Endothelial cell of umbilical vein (primary cell): ENCODE data around the gene TDRD7. TPM values are rescaled to one million over a fixed set of nuclear protein-coding genes. Genes with fewer than 3 reads are reported as not detected.

Source experiments
- BruUV-seq: library from RNA; stranded (reverse); fragments of 400-500 nt; replicated peaks from 2 replicates; lab custom pipeline; 2021; lab: Mats Ljungman, UMichigan
- CTCF ChIA-PET: fragments of 300-600, 350-600 bp; sonication (Branson Sonifier 250); formaldehyde crosslinking; loops from one replicate; lab custom pipeline; 2021; ENCODE audit warnings: antibody characterized with exemption, inconsistent platforms; lab: Charles Lee
- POLR2A ChIA-PET: fragments of 300-600, 350-600 bp; sonication (Branson Sonifier 250); formaldehyde crosslinking; loops from one replicate; lab custom pipeline; 2021; ENCODE audit warnings: antibody characterized with exemption, inconsistent platforms; lab: Charles Lee
- DNase-seq: peaks from one replicate; pipeline ENCODE4 v3.0.0-alpha.2; 2011; ENCODE audit warnings: low read depth, low spot score
- FAIRE-seq: peaks from 2 replicates; lab custom pipeline; 2011; peaks lifted over from hg19 to GRCh38; lab: Jason Lieb, UNC
- H2AFZ ChIP-seq: 2 replicates; pipeline ENCODE4 v1.6.0; 2012; ENCODE audit warnings: low read depth, low read length, control low read depth, inconsistent platforms
- H3K27ac ChIP-seq: 2 replicates; pipeline ENCODE4 v1.5.1; 2011; ENCODE audit warnings: low read depth, mild to moderate bottlenecking, control low read depth, low read length, moderate library complexity; ENCODE audit not compliant: insufficient read depth
- H3K27me3 ChIP-seq, 2 experiments: 2 replicates each; pipeline versions ENCODE4 v1.6.0 to v1.6.1; 2011; ENCODE audit warnings: low read length in 2 of 2, mixed read lengths in 1 of 2; ENCODE audit not compliant: control insufficient read depth in 2 of 2, insufficient read depth in 2 of 2
- H3K36me3 ChIP-seq, 2 experiments: 2 replicates in 1 of 2; 3 replicates in 1 of 2; pipeline ENCODE4 v1.5.1; 2011; ENCODE audit warnings: low read length in 2 of 2, mild to moderate bottlenecking in 1 of 2, moderate library complexity in 1 of 2; ENCODE audit not compliant: control insufficient read depth in 2 of 2, insufficient read depth in 2 of 2; ENCODE audit errors: extremely low read depth in 1 of 2
- H3K4me1 ChIP-seq: 3 replicates; pipeline ENCODE4 v1.5.1; 2011; ENCODE audit warnings: mild to moderate bottlenecking, low read length; ENCODE audit not compliant: control insufficient read depth, insufficient read depth; ENCODE audit errors: extremely low read depth
- H3K4me2 ChIP-seq: 2 replicates; pipeline ENCODE4 v1.6.1; 2011; ENCODE audit warnings: low read length, control low read depth, mixed read lengths; ENCODE audit not compliant: insufficient read depth
- H3K4me3 ChIP-seq, 3 experiments: fragments of 200-600 bp in 1 of 3; sonication (generic), shearing (Covaris generic) in 1 of 3; replicated peaks in 1 of 3; 2 replicates each; pipeline ENCODE4 v1.5.1; 2011 to 2016; ENCODE audit warnings: control low read depth in 3 of 3, low read length in 3 of 3, mild to moderate bottlenecking in 2 of 3, inconsistent platforms in 1 of 3, low read depth in 1 of 3, moderate library complexity in 1 of 3; ENCODE audit not compliant: insufficient read depth in 1 of 3
- H3K79me2 ChIP-seq: 2 replicates; pipeline ENCODE4 v1.6.0; 2012; ENCODE audit warnings: low read length, inconsistent platforms; ENCODE audit not compliant: control insufficient read depth, insufficient read depth
- H3K9ac ChIP-seq: replicated peaks from 2 replicates; pipeline ENCODE3; 2011; ENCODE audit warnings: low read length, control low read depth; ENCODE audit not compliant: insufficient read depth; ENCODE audit errors: extremely low read depth
- H3K9me1 ChIP-seq: replicated peaks from 3 replicates; pipeline ENCODE4 v1.6.0; 2011; ENCODE audit warnings: mild to moderate bottlenecking, low read length; ENCODE audit not compliant: control insufficient read depth, insufficient read depth; ENCODE audit errors: extremely low read depth
- H3K9me3 ChIP-seq: replicated peaks from 2 replicates; pipeline ENCODE4 v1.5.1; 2012; ENCODE audit warnings: low read length, inconsistent platforms; ENCODE audit not compliant: control insufficient read depth, insufficient read depth
- H4K20me1 ChIP-seq: replicated peaks from 2 replicates; pipeline ENCODE3; 2011; ENCODE audit warnings: mild to moderate bottlenecking, low read length; ENCODE audit not compliant: control insufficient read depth, insufficient read depth; ENCODE audit errors: extremely low read depth
- CTCF ChIP-seq, 2 donors: IDR thresholded peaks; 1 replicate in 1 of 2; 2 replicates in 1 of 2; pipeline ENCODE4 v1.5.1; 2011; ENCODE audit warnings: low read length in 2 of 2, mild to moderate bottlenecking in 2 of 2, moderate library complexity in 2 of 2, control low read depth in 1 of 2, inconsistent platforms in 1 of 2, low read depth in 1 of 2; ENCODE audit not compliant: insufficient read depth in 1 of 2; ENCODE audit errors: extremely low read depth in 1 of 2
- EZH2 ChIP-seq: IDR thresholded peaks from 2 replicates; pipeline ENCODE4 v1.6.1; 2012; ENCODE audit warnings: borderline replicate concordance, low read depth, mild to moderate bottlenecking, moderate library complexity, low read length, inconsistent platforms; ENCODE audit not compliant: severe bottlenecking
- FOS ChIP-seq: IDR thresholded peaks from 2 replicates; pipeline ENCODE4 v1.6.1; 2011; ENCODE audit warnings: mild to moderate bottlenecking, low read length, moderate library complexity, borderline replicate concordance; ENCODE audit not compliant: insufficient read depth
- GATA2 ChIP-seq: IDR thresholded peaks from 2 replicates; pipeline ENCODE4 v1.7.0; 2011; ENCODE audit warnings: low read depth, mild to moderate bottlenecking, moderate library complexity, mixed read lengths, low read length; ENCODE audit not compliant: insufficient read length, insufficient read depth
- JUN ChIP-seq: IDR thresholded peaks from 2 replicates; pipeline ENCODE4 v1.6.1; 2011; ENCODE audit warnings: borderline replicate concordance, low read depth; ENCODE audit not compliant: insufficient read length, insufficient read depth
- MAX ChIP-seq: IDR thresholded peaks from 2 replicates; pipeline ENCODE4 v1.6.1; 2011; ENCODE audit not compliant: insufficient read depth, insufficient read length
- MYC ChIP-seq: IDR thresholded peaks from one replicate; pipeline ENCODE4 v1.6.1; 2011; ENCODE audit warnings: mild to moderate bottlenecking, low read depth, low read length
- POLR2A ChIP-seq: IDR thresholded peaks from 2 replicates; pipeline ENCODE4 v1.6.1; 2012; ENCODE audit warnings: low read depth, mild to moderate bottlenecking, control low read depth, low read length
- POLR2AphosphoS5 ChIP-seq: IDR thresholded peaks from 2 replicates; pipeline ENCODE4 v1.6.1; 2012; ENCODE audit warnings: low read depth, mild to moderate bottlenecking, control low read depth, low read length, moderate library complexity; ENCODE audit not compliant: insufficient read depth
- dilution Hi-C: fragments of 300-500 bp; cut with MboI; formaldehyde crosslinking; loops from one replicate; pipeline ENCODE4 v1.15.0; 2019; ENCODE audit warnings: low sequenced_read_pairs; ENCODE audit not compliant: extremely low pct_ligation_motif_present
- intact Hi-C: fragments of 100-400 bp; cut with micrococcal nuclease; formaldehyde crosslinking; loops from one replicate; pipeline ENCODE4 v1.10.0; 2022
- polyA plus RNA-seq, 4 experiments: library from polyadenylated mRNA; depleted of rRNA in 3 of 4; stranded (reverse) in 3 of 4; unstranded in 1 of 4; fragments of >200 nt; gene quantifications; 2 replicates each; pipeline versions ENCODE4 v1.2.1 to v1.2.3, GENCODE V29; 2011 to 2012; ENCODE audit warnings: missing spikeins in 1 of 4
- total RNA-seq: library from RNA; stranded (reverse); gene quantifications from 2 replicates; pipeline ENCODE4 v1.2.3, GENCODE V29; 2021

Gene TDRD7
- total and polyA plus RNA-seq, 2 donors (not counting 3 experiments of a cell fraction or from before 2014, with no cell fraction given) = 4.9 to 11.5 TPM

GRCh38 chr9:97506787-97507186 lies 94.9 kb downstream of the TDRD7 start:
- TF ChIP-seq JUN = no peak
- TF ChIP-seq POLR2A = no peak
- no peak for TF ChIP-seq EZH2
- no peak for TF ChIP-seq FOS
- TF ChIP-seq CTCF (IDR thresholded peaks at IDR 0.05; ENCODE audit: extremely low read depth in 1 of 2, insufficient read depth in 1 of 2, low read depth in 1 of 2, low read length in 2 of 2) = no peak
- no peak for TF ChIP-seq POLR2AphosphoS5
- TF ChIP-seq MAX = no peak
- no peak for TF ChIP-seq MYC
- no peak for TF ChIP-seq GATA2
- H3K27me3 ChIP-seq = peaks cover 41 to 55% of the 10 kb centered on the region in 2 experiments
- no peaks in the 10 kb centered on the region for H3K36me3 ChIP-seq
- H3K4me1 ChIP-seq = peaks cover 14% of the 10 kb centered on the region
- DNase-seq (no peak), FAIRE-seq (no peak)
- no peak overlapping the region for H3K4me3 ChIP-seq
- no peaks in the 10 kb centered on the region for H3K9me1 ChIP-seq
- ChIA-PET POLR2A (interaction anchor here (0.9 kb wide), 1 partner anchor 85 kb away, joined by 3 read pairs; no protein-coding TSS in a partner anchor), CTCF (interaction anchor here (1.0 to 2.9 kb wide), 4 partner anchors 10 to 109 kb away, joined by 4 to 14 read pairs (median 6); no protein-coding TSS in a partner anchor)
- no peak overlapping the region for H2AFZ ChIP-seq
- dilution Hi-C loops = no loop called here
- no peaks in the 10 kb centered on the region for H3K9me3 ChIP-seq
- intact Hi-C loops = no loop called here
- no TSS peak for BruUV-seq
- no peak overlapping the region for H3K4me2 ChIP-seq
- no peaks in the 10 kb centered on the region for H3K79me2 ChIP-seq
- H3K9ac ChIP-seq = no peak overlapping the region
- H4K20me1 ChIP-seq = no peaks in the 10 kb centered on the region
- H3K27ac ChIP-seq = no peak overlapping the region
